HEK293T (cell line): ENCODE results near the gene KDM2B.

Experiments used
- ARNT ChIP-seq: fragments of 450-650 bp; IDR thresholded peaks from 2 replicates; pipeline ENCODE4 v1.6.1; 2017; ENCODE audit warnings: mild to moderate bottlenecking
- BHLHE40 ChIP-seq: fragments of 450-650 bp; IDR thresholded peaks from 2 replicates; pipeline ENCODE4 v1.6.1; 2016; ENCODE audit warnings: mild to moderate bottlenecking, moderate library complexity, borderline replicate concordance
- CTBP1 ChIP-seq: fragments of 450-650 bp; IDR thresholded peaks from 2 replicates; pipeline ENCODE4 v1.6.1; 2016; ENCODE audit warnings: borderline replicate concordance
- ELF4 ChIP-seq: fragments of 450-650 bp; IDR thresholded peaks from 2 replicates; pipeline ENCODE4 v1.6.1; 2017; ENCODE audit warnings: antibody characterized with exemption
- FOXA1 ChIP-seq: fragments of 450-650 bp; IDR thresholded peaks from 2 replicates; pipeline ENCODE4 v1.6.1; 2016; ENCODE audit warnings: mild to moderate bottlenecking
- FOXK2 ChIP-seq: fragments of 450-650 bp; IDR thresholded peaks from 2 replicates; pipeline ENCODE4 v1.6.1; 2016; ENCODE audit warnings: mild to moderate bottlenecking
- FOXM1 ChIP-seq: fragments of 450-650 bp; IDR thresholded peaks from 2 replicates; pipeline ENCODE4 v1.6.1; 2017; ENCODE audit warnings: mild to moderate bottlenecking, borderline replicate concordance
- L3MBTL2 ChIP-seq: fragments of 450-650 bp; conservative IDR thresholded peaks from 2 replicates; pipeline ENCODE4 v1.6.1; 2016; ENCODE audit warnings: mild to moderate bottlenecking
- LEF1 ChIP-seq: fragments of 450-650 bp; IDR thresholded peaks from 2 replicates; pipeline ENCODE4 v1.6.1; 2017; ENCODE audit warnings: mild to moderate bottlenecking, borderline replicate concordance
- SP1 ChIP-seq: fragments of 450-650 bp; IDR thresholded peaks from 2 replicates; pipeline ENCODE4 v1.6.1; 2017
- SUZ12 ChIP-seq: fragments of 450-650 bp; IDR thresholded peaks from 2 replicates; pipeline ENCODE4 v1.6.1; 2016; ENCODE audit warnings: mild to moderate bottlenecking
- TARDBP ChIP-seq: fragments of 450-650 bp; IDR thresholded peaks from 2 replicates; pipeline ENCODE4 v1.6.1; 2016
- ZNF384 ChIP-seq: fragments of 450-650 bp; IDR thresholded peaks from 2 replicates; pipeline ENCODE4 v1.6.1; 2016
- TF ChIP-seq, protein P1 (sequence below): fragments of 450-650 bp; IDR thresholded peaks from 2 replicates; pipeline ENCODE4 v1.6.1; 2016

GRCh38 chr12:121561009-121561395, 19.8 kb downstream of the KDM2B start:
- TF ChIP-seq LEF1 (no peak), TARDBP (no peak), ELF4 (no peak), SUZ12 (no peak), ZNF384 (no peak), FOXK2 (no peak), BHLHE40 (no peak), ARNT (no peak), SP1 (no peak), CTBP1 (no peak), L3MBTL2 (no peak), FOXA1 (no peak), FOXM1 (no peak)
- TF ChIP-seq, protein P1, sequence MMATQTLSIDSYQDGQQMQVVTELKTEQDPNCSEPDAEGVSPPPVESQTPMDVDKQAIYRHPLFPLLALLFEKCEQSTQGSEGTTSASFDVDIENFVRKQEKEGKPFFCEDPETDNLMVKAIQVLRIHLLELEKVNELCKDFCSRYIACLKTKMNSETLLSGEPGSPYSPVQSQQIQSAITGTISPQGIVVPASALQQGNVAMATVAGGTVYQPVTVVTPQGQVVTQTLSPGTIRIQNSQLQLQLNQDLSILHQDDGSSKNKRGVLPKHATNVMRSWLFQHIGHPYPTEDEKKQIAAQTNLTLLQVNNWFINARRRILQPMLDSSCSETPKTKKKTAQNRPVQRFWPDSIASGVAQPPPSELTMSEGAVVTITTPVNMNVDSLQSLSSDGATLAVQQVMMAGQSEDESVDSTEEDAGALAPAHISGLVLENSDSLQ = no peak
